Measurements from ENCODE around the gene GGCX. TPM values are rescaled to one million over a fixed set of nuclear protein-coding genes. Genes with fewer than 3 reads are reported as not detected.

Gene GGCX
- total and polyA plus RNA-seq, 2 of the 13 experiments (the other 11 are each of a cell fraction or from before 2014, with no cell fraction given): 72.5 to 103 TPM

DNA sequence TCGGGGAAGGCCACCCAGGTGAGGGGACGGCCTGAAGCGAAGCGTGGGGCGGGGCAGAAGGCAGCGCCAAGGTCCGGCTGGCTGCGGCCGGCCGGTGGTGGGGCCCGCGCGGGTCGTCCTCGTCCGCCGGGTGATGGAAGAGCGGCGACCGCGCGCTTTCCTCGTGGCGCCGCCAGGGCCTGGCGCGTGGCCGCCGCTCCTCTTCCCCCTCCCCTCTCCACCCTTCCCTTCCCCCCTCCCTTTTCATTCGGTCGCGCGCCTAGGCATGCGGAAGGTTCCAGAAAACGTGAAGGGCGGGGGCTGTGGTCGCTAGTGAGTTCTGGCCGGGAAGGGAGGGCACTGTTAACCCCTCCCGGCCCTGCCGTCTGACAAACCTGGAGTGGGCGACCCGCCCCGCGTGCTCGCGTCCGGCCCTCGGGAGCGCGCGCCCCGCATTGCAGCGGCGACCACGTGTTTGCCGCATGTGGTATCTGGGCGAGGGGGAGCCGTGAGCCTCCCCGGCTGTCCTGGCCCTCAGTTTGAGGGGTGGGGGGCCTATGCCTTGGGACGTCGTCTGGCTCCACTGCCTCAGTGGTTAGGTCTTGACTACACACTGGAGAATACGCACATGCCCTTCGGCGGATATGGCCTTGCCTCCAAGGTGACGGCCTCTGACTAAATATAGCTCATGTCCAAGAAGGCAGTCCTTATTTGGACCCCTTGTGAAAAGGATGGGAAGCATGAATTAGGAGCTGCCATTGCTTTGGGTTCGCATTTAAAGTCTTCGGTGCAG is 21.7 kb downstream of the GGCX start (continued):
- TF ChIP-seq, protein P1, sequence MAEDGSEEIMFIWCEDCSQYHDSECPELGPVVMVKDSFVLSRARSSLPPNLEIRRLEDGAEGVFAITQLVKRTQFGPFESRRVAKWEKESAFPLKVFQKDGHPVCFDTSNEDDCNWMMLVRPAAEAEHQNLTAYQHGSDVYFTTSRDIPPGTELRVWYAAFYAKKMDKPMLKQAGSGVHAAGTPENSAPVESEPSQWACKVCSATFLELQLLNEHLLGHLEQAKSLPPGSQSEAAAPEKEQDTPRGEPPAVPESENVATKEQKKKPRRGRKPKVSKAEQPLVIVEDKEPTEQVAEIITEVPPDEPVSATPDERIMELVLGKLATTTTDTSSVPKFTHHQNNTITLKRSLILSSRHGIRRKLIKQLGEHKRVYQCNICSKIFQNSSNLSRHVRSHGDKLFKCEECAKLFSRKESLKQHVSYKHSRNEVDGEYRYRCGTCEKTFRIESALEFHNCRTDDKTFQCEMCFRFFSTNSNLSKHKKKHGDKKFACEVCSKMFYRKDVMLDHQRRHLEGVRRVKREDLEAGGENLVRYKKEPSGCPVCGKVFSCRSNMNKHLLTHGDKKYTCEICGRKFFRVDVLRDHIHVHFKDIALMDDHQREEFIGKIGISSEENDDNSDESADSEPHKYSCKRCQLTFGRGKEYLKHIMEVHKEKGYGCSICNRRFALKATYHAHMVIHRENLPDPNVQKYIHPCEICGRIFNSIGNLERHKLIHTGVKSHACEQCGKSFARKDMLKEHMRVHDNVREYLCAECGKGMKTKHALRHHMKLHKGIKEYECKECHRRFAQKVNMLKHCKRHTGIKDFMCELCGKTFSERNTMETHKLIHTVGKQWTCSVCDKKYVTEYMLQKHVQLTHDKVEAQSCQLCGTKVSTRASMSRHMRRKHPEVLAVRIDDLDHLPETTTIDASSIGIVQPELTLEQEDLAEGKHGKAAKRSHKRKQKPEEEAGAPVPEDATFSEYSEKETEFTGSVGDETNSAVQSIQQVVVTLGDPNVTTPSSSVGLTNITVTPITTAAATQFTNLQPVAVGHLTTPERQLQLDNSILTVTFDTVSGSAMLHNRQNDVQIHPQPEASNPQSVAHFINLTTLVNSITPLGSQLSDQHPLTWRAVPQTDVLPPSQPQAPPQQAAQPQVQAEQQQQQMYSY (CRISPR knock-in tag; IDR thresholded peaks at IDR 0.05): peak; percentile 49; the same call in 1 of the 2 replicates
- TF ChIP-seq SIX4 (CRISPR knock-in tag; IDR thresholded peaks at IDR 0.05): no peak
- TF ChIP-seq HOXA9 (CRISPR knock-in tag; IDR thresholded peaks at IDR 0.05; ENCODE audit: borderline replicate concordance): peak; percentile 7; the same call in 1 of the 2 replicates
- TF ChIP-seq, protein P2, sequence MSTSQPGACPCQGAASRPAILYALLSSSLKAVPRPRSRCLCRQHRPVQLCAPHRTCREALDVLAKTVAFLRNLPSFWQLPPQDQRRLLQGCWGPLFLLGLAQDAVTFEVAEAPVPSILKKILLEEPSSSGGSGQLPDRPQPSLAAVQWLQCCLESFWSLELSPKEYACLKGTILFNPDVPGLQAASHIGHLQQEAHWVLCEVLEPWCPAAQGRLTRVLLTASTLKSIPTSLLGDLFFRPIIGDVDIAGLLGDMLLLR (CRISPR knock-in tag; IDR thresholded peaks at IDR 0.05): peak; percentile 99
- no peak for TF ChIP-seq CREM (IDR thresholded peaks at IDR 0.05)
- no peak for TF ChIP-seq CREM (CRISPR knock-in tag; IDR thresholded peaks at IDR 0.05)
- TF ChIP-seq, protein P3, sequence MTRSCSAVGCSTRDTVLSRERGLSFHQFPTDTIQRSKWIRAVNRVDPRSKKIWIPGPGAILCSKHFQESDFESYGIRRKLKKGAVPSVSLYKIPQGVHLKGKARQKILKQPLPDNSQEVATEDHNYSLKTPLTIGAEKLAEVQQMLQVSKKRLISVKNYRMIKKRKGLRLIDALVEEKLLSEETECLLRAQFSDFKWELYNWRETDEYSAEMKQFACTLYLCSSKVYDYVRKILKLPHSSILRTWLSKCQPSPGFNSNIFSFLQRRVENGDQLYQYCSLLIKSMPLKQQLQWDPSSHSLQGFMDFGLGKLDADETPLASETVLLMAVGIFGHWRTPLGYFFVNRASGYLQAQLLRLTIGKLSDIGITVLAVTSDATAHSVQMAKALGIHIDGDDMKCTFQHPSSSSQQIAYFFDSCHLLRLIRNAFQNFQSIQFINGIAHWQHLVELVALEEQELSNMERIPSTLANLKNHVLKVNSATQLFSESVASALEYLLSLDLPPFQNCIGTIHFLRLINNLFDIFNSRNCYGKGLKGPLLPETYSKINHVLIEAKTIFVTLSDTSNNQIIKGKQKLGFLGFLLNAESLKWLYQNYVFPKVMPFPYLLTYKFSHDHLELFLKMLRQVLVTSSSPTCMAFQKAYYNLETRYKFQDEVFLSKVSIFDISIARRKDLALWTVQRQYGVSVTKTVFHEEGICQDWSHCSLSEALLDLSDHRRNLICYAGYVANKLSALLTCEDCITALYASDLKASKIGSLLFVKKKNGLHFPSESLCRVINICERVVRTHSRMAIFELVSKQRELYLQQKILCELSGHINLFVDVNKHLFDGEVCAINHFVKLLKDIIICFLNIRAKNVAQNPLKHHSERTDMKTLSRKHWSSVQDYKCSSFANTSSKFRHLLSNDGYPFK (CRISPR knock-in tag; IDR thresholded peaks at IDR 0.05; ENCODE audit: borderline replicate concordance): peak; percentile 88
- peak; percentile 98 for TF ChIP-seq MXD4 (CRISPR knock-in tag; IDR thresholded peaks at IDR 0.05)
- TF ChIP-seq, protein P4, sequence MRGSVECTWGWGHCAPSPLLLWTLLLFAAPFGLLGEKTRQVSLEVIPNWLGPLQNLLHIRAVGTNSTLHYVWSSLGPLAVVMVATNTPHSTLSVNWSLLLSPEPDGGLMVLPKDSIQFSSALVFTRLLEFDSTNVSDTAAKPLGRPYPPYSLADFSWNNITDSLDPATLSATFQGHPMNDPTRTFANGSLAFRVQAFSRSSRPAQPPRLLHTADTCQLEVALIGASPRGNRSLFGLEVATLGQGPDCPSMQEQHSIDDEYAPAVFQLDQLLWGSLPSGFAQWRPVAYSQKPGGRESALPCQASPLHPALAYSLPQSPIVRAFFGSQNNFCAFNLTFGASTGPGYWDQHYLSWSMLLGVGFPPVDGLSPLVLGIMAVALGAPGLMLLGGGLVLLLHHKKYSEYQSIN (CRISPR knock-in tag; IDR thresholded peaks at IDR 0.05; ENCODE audit: borderline replicate concordance): no peak
- TF ChIP-seq, protein P5, sequence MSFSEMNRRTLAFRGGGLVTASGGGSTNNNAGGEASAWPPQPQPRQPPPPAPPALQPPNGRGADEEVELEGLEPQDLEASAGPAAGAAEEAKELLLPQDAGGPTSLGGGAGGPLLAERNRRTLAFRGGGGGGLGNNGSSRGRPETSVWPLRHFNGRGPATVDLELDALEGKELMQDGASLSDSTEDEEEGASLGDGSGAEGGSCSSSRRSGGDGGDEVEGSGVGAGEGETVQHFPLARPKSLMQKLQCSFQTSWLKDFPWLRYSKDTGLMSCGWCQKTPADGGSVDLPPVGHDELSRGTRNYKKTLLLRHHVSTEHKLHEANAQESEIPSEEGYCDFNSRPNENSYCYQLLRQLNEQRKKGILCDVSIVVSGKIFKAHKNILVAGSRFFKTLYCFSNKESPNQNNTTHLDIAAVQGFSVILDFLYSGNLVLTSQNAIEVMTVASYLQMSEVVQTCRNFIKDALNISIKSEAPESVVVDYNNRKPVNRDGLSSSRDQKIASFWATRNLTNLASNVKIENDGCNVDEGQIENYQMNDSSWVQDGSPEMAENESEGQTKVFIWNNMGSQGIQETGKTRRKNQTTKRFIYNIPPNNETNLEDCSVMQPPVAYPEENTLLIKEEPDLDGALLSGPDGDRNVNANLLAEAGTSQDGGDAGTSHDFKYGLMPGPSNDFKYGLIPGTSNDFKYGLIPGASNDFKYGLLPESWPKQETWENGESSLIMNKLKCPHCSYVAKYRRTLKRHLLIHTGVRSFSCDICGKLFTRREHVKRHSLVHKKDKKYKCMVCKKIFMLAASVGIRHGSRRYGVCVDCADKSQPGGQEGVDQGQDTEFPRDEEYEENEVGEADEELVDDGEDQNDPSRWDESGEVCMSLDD (CRISPR knock-in tag; IDR thresholded peaks at IDR 0.05; ENCODE audit: borderline replicate concordance): no peak
- no peak for TF ChIP-seq SNRNP70 (IDR thresholded peaks at IDR 0.05; ENCODE audit: low read depth, low read length)
- no peak for TF ChIP-seq ZNF136 (CRISPR knock-in tag; IDR thresholded peaks at IDR 0.05; ENCODE audit: low read depth)
- no peak; the same call in 1 of the 2 replicates for TF ChIP-seq ZNF33B (CRISPR knock-in tag; IDR thresholded peaks at IDR 0.05)
- TF ChIP-seq HDAC1 (CRISPR knock-in tag; IDR thresholded peaks at IDR 0.05): peak; percentile 65
- peak; percentile 67; the same call in 1 of the 2 replicates for TF ChIP-seq ZNF558 (CRISPR knock-in tag; IDR thresholded peaks at IDR 0.05; ENCODE audit: borderline replicate concordance)
- peak; percentile 57; the same call in 1 of the 2 replicates for TF ChIP-seq ZMAT3 (CRISPR knock-in tag; conservative IDR thresholded peaks at IDR 0.05)
- no peak for TF ChIP-seq GPN1 (CRISPR knock-in tag; IDR thresholded peaks at IDR 0.05; ENCODE audit: borderline replicate concordance)
- no peak for TF ChIP-seq ZBTB21 (CRISPR knock-in tag; IDR thresholded peaks at IDR 0.05)

Measured in HepG2 (cell line).